Left lung (tissue), 10 donors: ENCODE data around the gene REEP3. TPM values are rescaled to one million over a fixed set of nuclear protein-coding genes. Genes with fewer than 3 reads are reported as not detected.

Source experiments
- ATAC-seq: fragments of 200-7000 bp; cut with Tn5 transposase; one replicate; pipeline ENCODE4 v1.9.1; 2020; ENCODE audit warnings: moderate library complexity
- DNase-seq, 4 donors: peaks; one replicate each; pipeline ENCODE4 v3.0.0-alpha.2; 2013 to 2020
- H3K27ac ChIP-seq, 2 donors: fragments of 200-600 bp; sonication (generic) in 1 of 2; one replicate each; pipeline versions ENCODE4 v1.5.0 to v1.8.0; 2020 to 2021
- H3K27me3 ChIP-seq, 2 donors: fragments of 200-600 bp; sonication (generic) in 1 of 2; one replicate each; pipeline versions ENCODE4 v1.5.0 to v1.8.0; 2020 to 2021
- H3K36me3 ChIP-seq, 2 donors: fragments of 200-600 bp; sonication (generic) in 1 of 2; one replicate each; pipeline versions ENCODE4 v1.5.0 to v1.8.0; 2020 to 2021
- H3K4me1 ChIP-seq, 2 donors: fragments of 200-600 bp; one replicate each; pipeline ENCODE4 v1.8.0; 2021
- H3K4me3 ChIP-seq, 2 donors: fragments of 200-600 bp; sonication (generic) in 1 of 2; one replicate each; pipeline versions ENCODE4 v1.5.0 to v1.8.0; 2020 to 2021; ENCODE audit warnings: mild to moderate bottlenecking in 1 of 2
- H3K9me3 ChIP-seq, 2 donors: fragments of 200-600 bp; sonication (generic) in 1 of 2; one replicate each; pipeline versions ENCODE4 v1.5.0 to v1.8.0; 2020 to 2021
- intact Hi-C, 2 donors: fragments of 100-400 bp; cut with DNase I; formaldehyde crosslinking; loops; one replicate each; pipeline versions ENCODE4 v1.11.2 to v1.14.2; 2022
- polyA plus RNA-seq, 6 donors: library from polyadenylated mRNA; unstranded; fragments of 120-200 nt; gene quantifications; one replicate each; pipeline ENCODE4 v1.2.1, GENCODE V29; 2013; ENCODE audit not compliant: insufficient read length in 6 of 6
- total RNA-seq, 2 donors: library from RNA; stranded (reverse); fragmentation: NEBNext Ultra II Directional; extraction: Animal tissue kit (Norgen Biotek cat#: 25700); gene quantifications; one replicate each; pipeline ENCODE4 v1.2.1, GENCODE V29; 2021
- TF ChIP-seq, protein P1 (sequence below), 2 donors: fragments of 200-600 bp; sonication (generic) in 1 of 2; IDR thresholded peaks; one replicate each; pipeline versions ENCODE4 v1.5.0 to v1.8.0; 2021; ENCODE audit warnings: antibody characterized with exemption in 2 of 2
- donor health status: DM: no; HTN: yes; CAD: no.
- donor health status: DM: no; HTN: no; CAD: no.

The REEP3 gene
- total and polyA plus RNA-seq, 8 donors = 29.3 to 57.8 (median 38.2) TPM

DNA sequence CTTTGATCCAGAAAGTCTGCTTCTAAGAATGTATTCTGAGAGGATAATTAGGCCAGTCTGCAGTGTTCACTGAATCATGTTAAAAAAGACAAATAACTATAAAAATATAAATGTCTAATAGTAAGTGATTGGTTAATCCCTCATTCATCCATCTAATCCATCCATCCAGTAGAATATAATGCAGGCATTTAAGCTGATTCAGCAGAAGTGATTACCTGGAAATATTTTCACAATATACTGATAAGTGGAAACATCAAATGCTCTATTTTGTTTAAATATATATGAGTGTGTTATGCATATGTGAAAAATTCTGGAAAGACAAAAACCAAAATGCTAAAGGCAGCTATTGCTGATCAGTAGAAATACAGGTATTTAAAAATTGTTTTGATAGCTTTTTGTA, 152.6 kb downstream of the REEP3 start:
- ATAC-seq (no peak), DNase-seq (no peak)
- TF ChIP-seq, protein P1, sequence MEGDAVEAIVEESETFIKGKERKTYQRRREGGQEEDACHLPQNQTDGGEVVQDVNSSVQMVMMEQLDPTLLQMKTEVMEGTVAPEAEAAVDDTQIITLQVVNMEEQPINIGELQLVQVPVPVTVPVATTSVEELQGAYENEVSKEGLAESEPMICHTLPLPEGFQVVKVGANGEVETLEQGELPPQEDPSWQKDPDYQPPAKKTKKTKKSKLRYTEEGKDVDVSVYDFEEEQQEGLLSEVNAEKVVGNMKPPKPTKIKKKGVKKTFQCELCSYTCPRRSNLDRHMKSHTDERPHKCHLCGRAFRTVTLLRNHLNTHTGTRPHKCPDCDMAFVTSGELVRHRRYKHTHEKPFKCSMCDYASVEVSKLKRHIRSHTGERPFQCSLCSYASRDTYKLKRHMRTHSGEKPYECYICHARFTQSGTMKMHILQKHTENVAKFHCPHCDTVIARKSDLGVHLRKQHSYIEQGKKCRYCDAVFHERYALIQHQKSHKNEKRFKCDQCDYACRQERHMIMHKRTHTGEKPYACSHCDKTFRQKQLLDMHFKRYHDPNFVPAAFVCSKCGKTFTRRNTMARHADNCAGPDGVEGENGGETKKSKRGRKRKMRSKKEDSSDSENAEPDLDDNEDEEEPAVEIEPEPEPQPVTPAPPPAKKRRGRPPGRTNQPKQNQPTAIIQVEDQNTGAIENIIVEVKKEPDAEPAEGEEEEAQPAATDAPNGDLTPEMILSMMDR (IDR thresholded peaks at IDR 0.05) = no peak
- Histone ChIP-seq H3K4me3 (no peak overlapping the region), H3K27ac (no peak overlapping the region), H3K9me3 (no peaks in the 10 kb centered on the region), H3K36me3 (no peaks in the 10 kb centered on the region), H3K4me1 (peaks cover 4 to 8% of the 10 kb centered on the region in 2 donors), H3K27me3 (no peaks in the 10 kb centered on the region)
- intact Hi-C loops = no loop called here

Other genes starting within 250 kb of the REEP3 start
- gene JMJD1C, start 55.4 kb upstream of the REEP3 start, total RNA-seq = 10 to 100 TPM; 68.0 to 83.3 TPM
- gene JMJD1C, start 55.4 kb upstream of the REEP3 start, polyA plus RNA-seq = 100 to 1,000 TPM in 3 of 6 donors, 10 to 100 TPM in 3; 89.5 to 130 (median 102) TPM